AML-193 (cell line): ENCODE measurements around the gene LPCAT1.
"Not testable (repeated sequence)": the region's sequence is repeated elsewhere in the genome, so short reads cannot be mapped to it uniquely, and the experiment has no call there.

Experiments
- DNase-seq, 2 experiments: peaks; one replicate each; lab custom pipeline; 2025; lab: John Stamatoyannopoulos, UW

Gene LPCAT1

DNA sequence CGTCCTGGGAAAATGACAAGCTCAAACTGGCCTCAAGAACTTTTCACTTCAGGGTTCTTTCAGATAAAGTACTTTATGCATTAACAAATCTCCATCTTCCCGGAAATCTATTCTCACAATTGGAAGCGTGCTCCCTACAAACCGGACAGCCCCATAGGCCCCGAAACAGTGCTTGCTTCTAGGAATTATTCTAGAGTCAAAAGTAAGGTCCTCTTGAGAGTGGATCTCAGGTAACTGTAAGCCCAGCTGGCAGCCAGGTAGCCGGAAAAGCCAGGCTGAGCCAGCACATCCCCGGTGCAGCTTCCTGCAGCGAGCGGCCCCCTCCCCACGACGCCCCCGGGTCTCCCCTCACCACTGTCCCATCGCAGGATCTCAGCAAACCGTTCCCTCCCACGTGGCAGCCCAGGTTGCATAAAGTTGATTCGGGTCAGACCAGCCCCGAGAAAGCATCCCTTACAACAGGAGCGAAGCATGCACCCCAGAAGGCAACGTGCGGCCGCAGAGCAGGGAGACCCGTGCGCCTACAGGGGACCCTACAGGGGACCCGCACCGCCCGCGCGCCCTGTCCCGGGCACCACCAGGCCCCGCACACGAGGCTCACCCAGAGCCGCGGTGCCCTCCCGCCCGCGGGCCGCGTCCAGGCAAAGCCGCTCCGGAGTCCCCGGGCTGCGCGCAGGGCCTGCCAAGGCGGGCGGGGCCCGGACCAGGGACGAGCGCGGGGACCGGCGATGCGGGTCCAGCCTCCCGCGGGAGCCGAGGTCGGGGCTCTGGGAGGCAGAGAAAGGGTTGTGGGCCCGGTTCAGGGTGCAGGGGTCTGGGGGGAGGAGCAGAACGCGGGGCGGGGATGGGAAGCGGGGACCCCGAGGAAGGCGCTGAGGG lies 920 bp downstream of the LPCAT1 start:
- no peak for DNase-seq

DNA sequence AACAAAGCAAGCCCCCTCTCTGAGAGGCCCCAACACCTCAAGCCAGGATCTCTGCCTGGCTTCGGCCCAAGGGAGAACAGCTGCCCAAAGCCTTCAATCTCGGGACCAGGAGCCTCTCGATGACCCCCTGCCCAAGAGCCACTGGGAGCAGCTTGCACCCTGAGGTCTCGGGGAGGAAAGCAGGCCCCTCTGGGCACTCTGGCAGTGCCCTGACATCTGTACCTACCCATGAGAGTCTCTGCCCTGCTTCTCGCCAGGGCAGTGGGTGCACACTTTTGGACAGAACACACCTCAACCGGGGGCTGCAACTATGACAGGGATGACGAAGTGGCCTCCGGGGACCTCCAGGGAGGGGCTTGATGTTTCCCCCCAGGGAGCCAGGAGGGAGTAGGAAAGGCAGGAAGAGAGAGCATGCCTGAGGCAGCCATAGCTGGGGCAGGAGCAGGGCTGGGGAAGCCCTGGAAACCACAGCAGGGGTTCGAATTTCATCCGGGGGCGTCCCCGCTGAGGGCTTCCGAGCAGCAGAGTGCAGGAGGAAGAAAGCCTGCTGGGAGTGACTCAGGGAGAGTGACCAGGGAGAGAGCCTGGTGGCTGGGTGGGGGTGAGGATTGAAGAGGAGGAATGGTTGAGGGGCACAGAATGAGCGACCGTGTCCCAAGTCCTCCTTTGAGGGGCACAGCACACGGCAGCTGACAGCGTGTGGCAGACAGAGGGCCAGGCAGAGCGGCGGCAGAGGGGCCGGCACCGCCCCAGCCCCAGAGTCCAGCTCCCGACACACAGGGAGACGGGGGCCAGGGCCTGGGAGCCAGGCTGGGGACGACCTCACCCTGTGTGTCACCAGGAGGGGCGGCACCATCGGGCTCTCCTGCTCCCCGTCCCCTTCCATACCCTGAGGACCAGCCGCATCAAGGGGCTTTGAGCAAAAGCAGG lies 1.8 kb downstream of the LPCAT1 start:
- DNase-seq, result no peak

DNA sequence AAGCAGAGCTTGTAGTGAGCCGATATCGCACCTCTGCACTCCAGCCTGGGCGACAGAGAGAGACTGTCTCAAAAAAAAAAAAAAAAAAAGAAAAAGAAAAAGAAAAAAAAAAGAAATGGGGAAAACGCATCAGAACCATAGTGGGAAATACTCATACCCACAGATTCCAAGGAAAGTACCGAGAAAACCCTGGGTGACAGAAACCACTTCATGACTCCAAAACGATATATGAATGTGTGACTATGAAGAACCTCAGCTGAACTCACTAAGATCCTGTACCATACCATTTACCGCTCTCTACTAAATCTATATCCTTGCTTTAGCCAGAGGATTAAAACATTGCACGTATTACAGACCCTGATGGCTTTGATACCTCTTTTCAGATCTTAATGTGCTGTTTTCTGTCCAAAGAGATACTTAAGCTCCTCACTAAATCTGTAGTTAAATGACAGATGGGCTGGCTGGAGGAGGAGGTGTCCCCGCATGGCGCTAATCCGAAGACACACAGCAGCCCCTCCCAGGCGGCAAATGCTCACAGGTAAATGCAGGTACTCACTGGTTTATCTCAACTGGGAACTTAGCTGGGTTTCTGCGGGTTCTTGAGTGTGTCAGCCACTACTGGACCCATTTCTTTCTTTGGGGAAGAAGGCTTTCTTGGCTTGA lies 2.8 kb downstream of the LPCAT1 start:
- DNase-seq, result no peak

DNA sequence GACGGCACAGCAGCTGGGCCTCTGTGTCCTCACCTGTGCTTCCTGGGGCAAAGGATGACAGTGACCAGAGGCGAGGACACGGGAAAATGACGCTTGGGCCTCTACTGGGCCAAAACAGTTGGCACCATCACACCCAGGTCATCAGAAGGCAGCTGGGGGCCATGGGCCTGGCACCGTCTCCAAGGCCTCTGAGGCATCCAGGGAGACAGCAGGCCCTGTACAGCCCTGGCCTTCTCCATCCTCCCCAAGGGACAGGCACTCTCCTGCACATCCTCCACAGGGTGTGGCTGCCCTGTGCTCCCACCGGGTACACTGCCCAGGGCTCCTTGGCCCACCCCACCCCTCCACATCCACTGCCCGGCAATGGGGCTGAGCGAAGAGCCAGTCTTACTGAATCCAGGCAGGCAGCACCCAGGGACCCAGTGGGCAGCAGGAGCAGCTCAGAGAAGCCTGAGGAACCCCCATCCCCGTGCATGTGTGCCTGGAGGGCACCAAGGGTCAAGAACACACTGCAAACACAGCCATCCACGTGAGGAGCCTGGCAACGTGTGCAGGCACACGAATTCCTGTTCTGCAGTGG lies 4.0 kb downstream of the LPCAT1 start:
- DNase-seq, result no peak

- DNase-seq, result no peak
Observed at GRCh38 chr5:1517838-1518237, 5.9 kb downstream of the LPCAT1 start.

- no peak for DNase-seq
Observed at GRCh38 chr5:1516615-1517601, 6.9 kb downstream of the LPCAT1 start.

DNA sequence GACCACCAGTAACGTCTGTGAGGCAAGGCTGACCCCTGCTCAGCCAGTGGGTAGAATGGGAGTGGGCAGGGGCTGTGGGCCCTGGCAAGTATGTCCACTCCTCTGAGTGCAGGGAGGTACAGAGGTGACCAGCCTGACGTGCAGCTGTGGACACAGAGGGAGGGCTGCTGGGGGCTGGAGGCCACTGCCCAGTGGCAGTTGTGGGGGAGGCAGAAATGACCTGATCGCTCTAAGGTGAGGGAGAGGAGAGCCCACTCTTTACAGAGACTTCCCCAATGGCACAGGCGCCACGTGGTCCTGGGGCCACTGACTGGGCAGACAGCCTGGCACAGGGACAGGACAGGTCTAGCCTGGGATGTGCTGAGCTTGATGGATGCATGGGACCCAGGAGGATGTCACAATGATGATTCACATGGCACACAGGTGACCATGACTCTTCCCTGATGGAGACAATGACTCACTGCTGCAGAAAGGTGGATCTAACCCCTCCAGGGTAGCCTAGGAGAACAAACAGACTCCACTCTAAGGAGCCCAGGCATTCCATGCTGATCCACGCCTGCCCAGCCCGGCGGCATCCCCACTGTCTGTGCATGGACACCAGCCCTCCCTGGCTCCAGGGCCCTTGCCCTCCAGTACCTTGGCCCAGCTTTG lies 7.7 kb downstream of the LPCAT1 start:
- DNase-seq, result no peak

DNA sequence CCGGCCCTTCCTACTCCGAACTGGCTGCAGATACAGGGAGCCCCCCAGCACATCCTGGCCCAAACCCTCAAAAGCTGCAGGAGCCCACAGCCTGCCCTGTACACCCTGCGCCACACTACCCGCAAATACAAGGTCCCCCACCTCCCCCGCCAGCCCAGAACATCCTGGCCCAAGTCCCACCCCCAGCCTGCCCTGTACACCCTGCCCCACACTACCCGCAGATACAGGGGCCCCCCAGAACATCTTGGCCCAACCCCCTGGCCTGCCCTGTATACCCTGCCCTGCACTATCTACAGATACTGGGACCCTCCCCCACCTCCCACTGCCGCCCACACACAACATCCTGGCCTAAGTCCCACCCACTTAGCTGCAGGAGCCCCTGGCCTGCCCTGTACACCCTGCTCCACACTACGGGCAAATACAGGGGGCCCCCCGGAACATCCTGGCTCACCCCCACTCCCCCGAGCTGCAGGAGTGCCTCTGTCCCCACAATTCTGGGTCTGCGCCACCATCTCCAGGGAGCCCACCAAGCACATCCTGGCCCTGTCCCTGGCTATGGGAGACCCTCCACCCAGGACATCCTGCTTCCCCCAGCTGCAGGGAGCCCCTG lies 8.3 kb downstream of the LPCAT1 start:
- DNase-seq, result no peak

- not testable (repeated sequence) for DNase-seq
Observed at GRCh38 chr5:1514819-1515310, 8.9 kb downstream of the LPCAT1 start.

- no peak for DNase-seq
Observed at GRCh38 chr5:1514027-1514818, 9.5 kb downstream of the LPCAT1 start.

GRCh38 chr5:1513326-1514026 lies 10.3 kb downstream of the LPCAT1 start:
- DNase-seq, result no peak

DNA sequence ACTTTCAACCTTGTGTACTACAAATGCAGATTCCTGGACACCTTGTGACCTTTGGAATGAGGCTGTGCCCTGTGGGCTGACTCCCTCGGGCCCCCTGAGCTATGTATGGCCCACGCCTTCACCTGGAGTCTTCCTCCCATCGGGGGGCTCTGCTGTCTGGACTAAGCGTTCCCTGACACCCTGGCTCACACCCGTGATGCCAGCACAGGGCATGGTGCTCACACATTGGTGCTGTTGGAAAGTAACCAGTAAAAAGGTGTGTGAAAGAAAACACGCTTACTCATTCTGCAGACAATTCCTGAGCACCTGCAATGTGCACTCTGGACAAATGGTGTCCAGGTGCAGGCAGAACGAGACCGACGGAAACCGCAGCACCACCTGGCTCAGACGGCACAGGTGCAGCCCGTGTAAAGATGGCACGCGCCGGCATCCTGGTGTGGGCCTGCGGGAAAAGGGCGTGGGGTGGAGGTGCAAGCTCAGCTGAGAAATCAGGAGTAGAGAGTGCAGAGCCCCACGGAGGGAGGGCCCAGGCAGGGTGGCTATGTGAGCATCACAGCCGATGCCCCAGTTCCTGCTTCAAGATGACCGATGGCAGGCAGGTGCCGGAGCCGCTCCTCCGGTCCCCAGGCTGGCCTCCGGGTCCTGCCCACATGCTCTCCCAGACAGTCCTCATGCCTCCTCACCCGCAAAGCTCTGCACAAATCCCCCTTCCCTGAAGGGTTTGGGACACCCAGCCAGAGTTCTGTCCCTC lies 11.0 kb downstream of the LPCAT1 start:
- DNase-seq, result no peak

DNA sequence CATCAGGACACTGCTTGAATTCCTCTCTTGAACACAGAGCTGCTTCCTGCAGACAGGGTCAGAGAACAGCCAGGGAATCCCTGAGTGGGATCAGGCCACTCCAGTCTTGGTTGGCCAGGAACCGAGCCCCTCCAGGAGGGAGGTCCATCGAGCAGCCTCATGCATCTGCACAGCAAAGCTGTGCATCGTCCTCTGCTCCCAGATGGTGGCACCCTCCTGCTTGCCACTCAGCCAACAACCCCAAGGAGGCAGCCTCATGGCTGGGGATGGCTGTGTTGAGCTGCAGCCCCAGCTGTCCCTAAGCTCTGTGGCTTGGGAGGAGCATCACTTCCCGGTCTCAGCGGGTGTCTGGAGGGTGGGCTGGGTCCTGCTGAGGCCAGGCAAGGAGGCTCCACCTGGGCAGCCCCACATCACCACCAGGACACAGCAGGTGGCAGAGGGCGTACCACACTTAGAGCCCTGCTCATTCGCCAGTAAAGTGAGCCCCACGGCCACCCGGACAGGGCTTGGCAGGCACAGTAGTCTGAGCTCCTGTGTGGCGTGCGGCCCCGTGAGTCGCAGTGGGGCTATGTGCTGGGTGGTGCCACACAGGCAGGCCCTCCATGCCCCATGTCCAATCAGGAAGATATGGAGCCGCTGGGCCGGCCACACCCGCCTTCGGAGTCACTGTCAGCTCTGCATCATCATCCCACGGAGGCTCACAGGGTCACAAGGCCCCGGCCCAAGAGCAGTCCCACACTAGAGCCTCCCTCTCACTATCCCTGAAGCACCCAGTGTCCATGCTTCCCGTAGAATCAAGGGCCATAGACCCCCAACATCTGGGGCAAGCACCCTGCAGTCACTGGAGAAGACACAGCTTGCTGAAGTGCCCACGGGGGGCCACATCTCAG lies 11.9 kb downstream of the LPCAT1 start:
- no peak for DNase-seq

DNA sequence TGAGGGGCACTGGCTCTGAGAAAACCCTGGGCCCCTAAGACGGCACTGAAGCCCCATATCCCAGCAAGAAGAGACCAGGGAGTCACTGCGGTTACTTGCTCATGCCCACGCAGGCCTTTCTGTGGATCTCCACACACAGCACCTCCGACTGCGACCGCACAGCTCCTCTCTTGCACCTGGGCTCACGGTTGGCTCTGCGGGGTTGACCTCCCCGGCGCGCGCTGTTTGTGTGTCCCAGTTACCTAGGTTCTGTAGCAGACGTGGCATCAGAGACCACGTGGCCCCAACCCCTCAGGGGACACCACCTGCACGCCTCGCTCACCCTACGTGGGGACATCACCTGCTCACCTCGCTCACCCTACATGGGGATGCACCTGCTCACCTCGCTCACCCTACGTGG lies 12.7 kb downstream of the LPCAT1 start:
- DNase-seq, result no peak

- DNase-seq, result no peak
Observed at GRCh38 chr5:1510631-1511030, 13.1 kb downstream of the LPCAT1 start.

- DNase-seq, result no peak
Observed at GRCh38 chr5:1510151-1510561, 13.6 kb downstream of the LPCAT1 start.
